Measurements from ENCODE around the gene NFKBIE. TPM values are rescaled to one million over a fixed set of nuclear protein-coding genes. Genes with fewer than 3 reads are reported as not detected.
A peak's percentile ranks its signal among the peaks of the same experiment; 100 is the strongest.

The NFKBIE gene
- total and polyA plus RNA-seq, 2 of the 13 experiments (the other 11 are each of a cell fraction or from before 2014, with no cell fraction given): 6.7 to 14.5 TPM

GRCh38 chr6:44237813-44238433 lies 27.4 kb downstream of the NFKBIE start (continued):
- TF ChIP-seq IKZF5 (CRISPR knock-in tag; IDR thresholded peaks at IDR 0.05): no peak
- TF ChIP-seq ZBTB49 (CRISPR knock-in tag; IDR thresholded peaks at IDR 0.05; ENCODE audit: borderline replicate concordance): no peak
- TF ChIP-seq KDM1A (CRISPR knock-in tag; IDR thresholded peaks at IDR 0.05): peak; percentile 51; the same call in 1 of the 2 replicates
- TF ChIP-seq ZHX2 (IDR thresholded peaks at IDR 0.05; ENCODE audit: low read depth): peak; percentile 31; the same call in 1 of the 2 replicates
- TF ChIP-seq ZHX2 (CRISPR knock-in tag; IDR thresholded peaks at IDR 0.05; ENCODE audit: borderline replicate concordance): 0 out of 2 replicates have a peak, but pooled peaks have one; percentile 60
- no peak for TF ChIP-seq ZNF138 (CRISPR knock-in tag; IDR thresholded peaks at IDR 0.05; ENCODE audit: low read depth)
- no peak for TF ChIP-seq TERF1 (CRISPR knock-in tag; IDR thresholded peaks at IDR 0.05)
- peak; percentile 91; the same call in 1 of the 2 replicates for TF ChIP-seq ATF7 (IDR thresholded peaks at IDR 0.05)
- TF ChIP-seq ATF7 (CRISPR knock-in tag; IDR thresholded peaks at IDR 0.05): peak; percentile 99
- TF ChIP-seq RFX3 (CRISPR knock-in tag; IDR thresholded peaks at IDR 0.05): 0 out of 2 replicates have a peak, but pooled peaks have one; percentile 15
- TF ChIP-seq ELF1 (CRISPR knock-in tag; IDR thresholded peaks at IDR 0.05): 0 out of 2 replicates have a peak, but pooled peaks have one; percentile 12
- no peak for TF ChIP-seq NCOA5 (CRISPR knock-in tag; IDR thresholded peaks at IDR 0.05)
- TF ChIP-seq ZSCAN31 (CRISPR knock-in tag; IDR thresholded peaks at IDR 0.05; ENCODE audit: low read depth): peak; percentile 86
- no peak for TF ChIP-seq JDP2 (CRISPR knock-in tag; IDR thresholded peaks at IDR 0.05; ENCODE audit: borderline replicate concordance)
- TF ChIP-seq NRL (CRISPR knock-in tag; IDR thresholded peaks at IDR 0.05; ENCODE audit: borderline replicate concordance): peak; percentile 76
- TF ChIP-seq ZNF235 (CRISPR knock-in tag; IDR thresholded peaks at IDR 0.05; ENCODE audit: borderline replicate concordance): no peak
- peak; percentile 84 for TF ChIP-seq RBM39 (IDR thresholded peaks at IDR 0.05; ENCODE audit: low read depth, low read length, poor library complexity, severe bottlenecking)
- peak; percentile 94 for TF ChIP-seq SALL2 (CRISPR knock-in tag; IDR thresholded peaks at IDR 0.05)
- 0 out of 2 replicates have a peak, but pooled peaks have one; percentile 27 for TF ChIP-seq NAIF1 (CRISPR knock-in tag; IDR thresholded peaks at IDR 0.05; ENCODE audit: borderline replicate concordance)

Data from HepG2 (cell line).